ENCODE data around the gene MYO16.

Gene MYO16

DNA sequence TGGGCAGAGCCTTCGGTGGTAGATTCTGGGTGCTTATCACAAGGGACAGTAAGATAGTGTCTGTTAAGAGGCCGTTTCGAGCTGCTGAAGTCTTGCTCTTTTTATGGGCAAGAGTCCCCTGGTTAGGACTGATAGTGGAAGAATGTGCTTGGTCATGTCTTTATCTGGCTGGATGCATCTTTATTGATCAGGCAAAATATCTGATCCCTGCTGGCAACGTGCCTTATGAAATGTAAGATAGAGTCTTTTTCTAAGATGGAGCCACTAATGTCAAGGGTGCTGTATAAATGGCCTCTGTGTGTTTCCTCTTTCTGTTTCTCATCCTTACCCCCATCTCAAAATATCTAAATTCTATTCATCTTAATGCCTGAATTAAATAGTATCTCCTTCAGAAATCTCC is 53.3 kb downstream of the MYO16 start:
- in situ Hi-C loops (cut with MboI; ENCODE audit: low sequenced_read_pairs, unreplicated experiment) = no loop called here
- no peak for TF ChIP-seq CTCF (IDR thresholded peaks at IDR 0.05; ENCODE audit: borderline replicate concordance, control extremely low read depth, extremely low read depth, insufficient read depth, missing control alignments)
- no peak for DNase-seq (ENCODE audit: low spot score)

- no peak for TF ChIP-seq CTCF (IDR thresholded peaks at IDR 0.05; ENCODE audit: borderline replicate concordance, control extremely low read depth, extremely low read depth, insufficient read depth, missing control alignments)
- no peak for DNase-seq (ENCODE audit: low spot score)
- in situ Hi-C loops (cut with MboI; ENCODE audit: low sequenced_read_pairs, unreplicated experiment) = no loop called here
Observed at GRCh38 chr13:108686027-108686426, 56.6 kb downstream of the MYO16 start.

GRCh38 chr13:108690726-108691125 is 61.3 kb downstream of the MYO16 start:
- TF ChIP-seq CTCF (IDR thresholded peaks at IDR 0.05; ENCODE audit: borderline replicate concordance, control extremely low read depth, extremely low read depth, insufficient read depth, missing control alignments) = no peak
- in situ Hi-C loops (cut with MboI; ENCODE audit: low sequenced_read_pairs, unreplicated experiment) = no loop called here
- no peak for DNase-seq (ENCODE audit: low spot score)

- DNase-seq (ENCODE audit: low spot score) = no peak
- no peak for TF ChIP-seq CTCF (IDR thresholded peaks at IDR 0.05; ENCODE audit: borderline replicate concordance, control extremely low read depth, extremely low read depth, insufficient read depth, missing control alignments)
- in situ Hi-C loops (cut with MboI; ENCODE audit: low sequenced_read_pairs, unreplicated experiment) = no loop called here
Observed at GRCh38 chr13:108700422-108701170, 71.2 kb downstream of the MYO16 start.

DNA sequence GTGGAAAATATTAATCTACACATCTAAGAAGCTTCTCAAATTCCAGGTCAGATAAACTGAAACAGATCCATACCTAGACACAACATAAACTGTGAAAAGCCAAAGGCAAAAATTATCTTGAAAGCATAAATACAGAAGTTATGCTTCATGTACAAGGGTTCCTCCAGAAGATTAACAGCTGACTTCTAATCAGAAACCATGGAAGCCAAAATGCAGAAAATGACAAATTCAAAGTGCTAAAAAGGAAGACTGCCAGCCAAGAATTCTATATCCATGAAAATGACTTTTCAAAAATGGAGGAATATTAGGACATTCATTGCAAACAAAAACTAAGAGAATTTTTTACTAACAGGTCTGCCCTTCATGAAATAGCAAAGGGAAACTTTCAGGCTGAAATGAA is 72.8 kb downstream of the MYO16 start:
- in situ Hi-C loops (cut with MboI; ENCODE audit: low sequenced_read_pairs, unreplicated experiment) = no loop called here
- DNase-seq (ENCODE audit: low spot score) = no peak
- no peak for TF ChIP-seq CTCF (IDR thresholded peaks at IDR 0.05; ENCODE audit: borderline replicate concordance, control extremely low read depth, extremely low read depth, insufficient read depth, missing control alignments)

- TF ChIP-seq CTCF (IDR thresholded peaks at IDR 0.05; ENCODE audit: borderline replicate concordance, control extremely low read depth, extremely low read depth, insufficient read depth, missing control alignments) = no peak
- in situ Hi-C loops (cut with MboI; ENCODE audit: low sequenced_read_pairs, unreplicated experiment) = no loop called here
- no peak for DNase-seq (ENCODE audit: low spot score)
Observed at GRCh38 chr13:108705031-108705430, 75.6 kb downstream of the MYO16 start.

Measured in GM13976 (cell line).